Measurements from ENCODE around the gene TRIM9. TPM values are rescaled to one million over a fixed set of nuclear protein-coding genes. Genes with fewer than 3 reads are reported as not detected.

The TRIM9 gene
- 1 to 10 TPM; 1.4 to 2.4 TPM for total RNA-seq

DNA sequence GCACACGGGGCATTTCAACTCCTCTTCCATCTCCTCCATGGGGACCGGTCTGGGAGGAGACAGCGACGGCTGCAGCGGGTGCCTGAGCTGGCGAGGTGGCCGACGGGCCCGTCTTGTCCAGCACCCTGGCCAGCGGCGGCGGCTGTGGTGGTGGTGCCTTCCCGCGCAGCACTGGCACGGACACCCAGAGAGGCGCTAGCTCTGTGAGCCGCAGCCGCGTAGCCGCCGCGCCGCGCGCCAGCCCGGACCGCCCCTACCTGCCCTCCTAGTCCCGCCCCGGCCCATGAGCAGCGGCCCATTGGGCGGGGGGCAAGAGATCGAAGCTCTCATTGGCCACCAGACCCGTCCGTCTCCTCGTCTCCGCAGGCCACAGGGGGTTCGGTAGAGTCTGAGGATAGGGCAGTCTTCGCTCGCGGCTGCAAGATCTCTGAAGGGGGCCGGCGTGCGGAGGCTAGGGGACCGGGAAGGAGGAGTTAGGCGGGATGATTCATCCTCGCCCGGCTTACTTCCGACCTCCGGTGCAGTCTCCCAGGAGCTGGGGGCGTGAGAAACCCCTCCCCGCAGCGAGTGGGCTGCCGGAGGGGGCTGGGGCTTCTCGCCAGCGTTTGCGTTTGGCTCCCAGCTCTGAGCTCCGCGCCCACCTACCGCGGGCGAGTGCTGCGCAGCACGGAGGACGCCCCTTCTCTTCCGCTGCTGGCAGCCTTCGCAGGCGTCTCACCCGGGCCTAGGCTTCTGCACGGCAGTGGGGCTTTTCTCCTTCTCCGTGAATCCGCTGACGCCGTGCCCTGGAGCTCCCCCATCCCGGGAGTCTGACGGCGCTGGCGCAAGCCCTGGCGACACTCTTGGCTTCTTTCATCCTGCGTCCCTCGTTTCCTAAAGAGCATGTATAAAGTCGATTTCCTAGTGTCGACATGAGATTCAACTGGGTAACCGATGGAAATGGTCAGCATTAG is at the start of gene TRIM9:
TRIM9 (minus strand) TSS at position 205 of the 953 bp plus-strand sequence; CDS start at position 39, 166 bp downstream.
- Mint-ChIP-seq H3K4me3 (peak within 1 kb of the TSS; percentile 88 to 94), H3K4me1 (ENCODE audit: low read depth) (peaks cover 29% of the 10 kb centered on the region), H3K27ac (peak within 1 kb of the TSS; percentile 61), H3K9me3 (no peaks in the 10 kb centered on the region), H3K36me3 (ENCODE audit: insufficient read depth in 2 of 2) (no peaks in the 10 kb centered on the region), H3K27me3 (ENCODE audit: low read depth) (peaks cover 10% of the 10 kb centered on the region)
- ATAC-seq (replicated peaks in 1 of 2) (peak; percentile 92 to 93), DNase-seq (peak; percentile 92 to 95)

- H3K4me3 Mint-ChIP-seq, result no peak overlapping the region
- no peak for ATAC-seq (replicated peaks in 1 of 2)
- no peak for DNase-seq
- no peak overlapping the region for H3K27ac Mint-ChIP-seq
- H3K36me3 Mint-ChIP-seq (ENCODE audit: insufficient read depth in 2 of 2), result no peaks in the 10 kb centered on the region
- H3K27me3 Mint-ChIP-seq (ENCODE audit: low read depth), result no peaks in the 10 kb centered on the region
- H3K9me3 Mint-ChIP-seq, result no peaks in the 10 kb centered on the region
- H3K4me1 Mint-ChIP-seq (ENCODE audit: low read depth), result peaks cover 6% of the 10 kb centered on the region
These were observed 46.0 kb upstream of the TRIM9 start for GRCh38 chr14:51140856-51141255.

DNA sequence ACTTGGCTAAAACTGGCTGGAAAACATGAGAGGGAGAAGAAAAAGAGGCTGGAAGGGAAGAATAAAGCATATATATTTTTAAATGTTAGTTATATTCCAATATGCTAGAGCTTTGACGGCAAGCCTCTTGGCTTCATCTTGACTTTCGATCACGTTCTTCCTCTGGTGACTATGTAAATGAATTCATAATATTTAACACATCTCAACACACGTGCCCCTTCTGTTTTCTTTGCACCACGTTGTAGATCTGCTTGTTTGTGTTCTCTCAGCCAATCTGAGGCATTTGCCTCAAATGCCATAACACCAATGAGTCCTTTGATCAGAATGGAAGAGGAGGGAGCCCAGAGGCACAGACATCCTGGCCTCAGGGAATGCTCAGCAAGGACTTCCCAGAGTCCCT is 45.4 kb upstream of the TRIM9 start:
- no peaks in the 10 kb centered on the region for H3K36me3 Mint-ChIP-seq (ENCODE audit: insufficient read depth in 2 of 2)
- DNase-seq, result no peak
- H3K4me1 Mint-ChIP-seq (ENCODE audit: low read depth), result peaks cover 6% of the 10 kb centered on the region
- H3K27me3 Mint-ChIP-seq (ENCODE audit: low read depth), result no peaks in the 10 kb centered on the region
- H3K27ac Mint-ChIP-seq, result no peak overlapping the region
- no peak for ATAC-seq (replicated peaks in 1 of 2)
- H3K4me3 Mint-ChIP-seq, result no peak overlapping the region
- no peaks in the 10 kb centered on the region for H3K9me3 Mint-ChIP-seq

- Mint-ChIP-seq H3K27me3 (ENCODE audit: low read depth) (peaks cover 2% of the 10 kb centered on the region), H3K4me1 (ENCODE audit: low read depth) (peaks cover 6% of the 10 kb centered on the region), H3K4me3 (no peak overlapping the region), H3K36me3 (ENCODE audit: insufficient read depth in 2 of 2) (peaks cover 2 to 3% of the 10 kb centered on the region in 2 donors), H3K9me3 (peaks cover 2% of the 10 kb centered on the region in 2 donors), H3K27ac (no peak overlapping the region)
- ATAC-seq (replicated peaks in 1 of 2) (no peak), DNase-seq (no peak)
These were observed 44.3 kb upstream of the TRIM9 start for GRCh38 chr14:51139121-51139681.

- ATAC-seq (replicated peaks in 1 of 2) (no peak), DNase-seq (no peak)
- peaks cover 3 to 5% of the 10 kb centered on the region in 2 donors for H3K9me3 Mint-ChIP-seq
- H3K4me1 Mint-ChIP-seq (ENCODE audit: low read depth), result peaks cover 2% of the 10 kb centered on the region
- no peak overlapping the region for H3K4me3 Mint-ChIP-seq
- H3K27me3 Mint-ChIP-seq (ENCODE audit: low read depth), result peaks cover 7% of the 10 kb centered on the region
- H3K27ac Mint-ChIP-seq, result no peak overlapping the region
- peaks cover 2 to 3% of the 10 kb centered on the region in 2 donors for H3K36me3 Mint-ChIP-seq (ENCODE audit: insufficient read depth in 2 of 2)
These were observed 43.6 kb upstream of the TRIM9 start for GRCh38 chr14:51138404-51139103.

- Mint-ChIP-seq H3K36me3 (ENCODE audit: insufficient read depth in 2 of 2) (peaks cover 3 to 5% of the 10 kb centered on the region in 2 donors), H3K4me1 (ENCODE audit: low read depth) (no peaks in the 10 kb centered on the region), H3K27me3 (ENCODE audit: low read depth) (peaks cover 31% of the 10 kb centered on the region), H3K9me3 (peaks cover 8 to 9% of the 10 kb centered on the region in 2 donors), H3K4me3 (no peak overlapping the region), H3K27ac (no peak overlapping the region)
- no peak for DNase-seq
- ATAC-seq (replicated peaks in 1 of 2), result no peak
These were observed 36.6 kb upstream of the TRIM9 start for GRCh38 chr14:51131516-51131915.

GRCh38 chr14:51129130-51129529 is 34.2 kb upstream of the TRIM9 start:
- Mint-ChIP-seq H3K27me3 (ENCODE audit: low read depth) (peaks cover 28% of the 10 kb centered on the region), H3K27ac (no peak overlapping the region), H3K4me3 (no peak overlapping the region), H3K4me1 (ENCODE audit: low read depth) (no peaks in the 10 kb centered on the region), H3K9me3 (peaks cover 5 to 6% of the 10 kb centered on the region in 2 donors), H3K36me3 (ENCODE audit: insufficient read depth in 2 of 2) (peaks cover 1 to 2% of the 10 kb centered on the region in 2 donors)
- ATAC-seq (replicated peaks in 1 of 2), result no peak
- DNase-seq, result no peak

DNA sequence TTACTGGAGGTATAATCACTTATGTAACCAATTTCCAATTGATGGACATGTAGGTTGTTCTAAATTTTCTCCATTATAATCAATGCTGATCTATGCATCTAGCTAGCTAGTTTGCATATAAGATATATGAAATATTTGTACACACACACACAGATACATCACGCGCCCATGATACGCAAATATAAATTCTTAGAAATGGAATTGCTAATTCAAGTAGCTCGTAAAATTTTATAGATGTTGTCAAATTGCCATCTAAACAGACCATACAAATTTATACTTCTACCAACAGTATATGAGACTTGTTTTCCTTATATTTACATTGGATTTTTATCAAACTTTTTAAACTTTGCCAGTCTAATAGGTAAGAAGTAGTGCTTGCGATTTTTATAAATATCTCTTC is 29.1 kb upstream of the TRIM9 start:
- Mint-ChIP-seq H3K9me3 (no peaks in the 10 kb centered on the region), H3K4me3 (no peak overlapping the region), H3K27ac (no peak overlapping the region), H3K36me3 (ENCODE audit: insufficient read depth in 2 of 2) (no peaks in the 10 kb centered on the region), H3K27me3 (ENCODE audit: low read depth) (peaks cover 6% of the 10 kb centered on the region), H3K4me1 (ENCODE audit: low read depth) (no peaks in the 10 kb centered on the region)
- DNase-seq (no peak), ATAC-seq (replicated peaks in 1 of 2) (no peak)

DNA sequence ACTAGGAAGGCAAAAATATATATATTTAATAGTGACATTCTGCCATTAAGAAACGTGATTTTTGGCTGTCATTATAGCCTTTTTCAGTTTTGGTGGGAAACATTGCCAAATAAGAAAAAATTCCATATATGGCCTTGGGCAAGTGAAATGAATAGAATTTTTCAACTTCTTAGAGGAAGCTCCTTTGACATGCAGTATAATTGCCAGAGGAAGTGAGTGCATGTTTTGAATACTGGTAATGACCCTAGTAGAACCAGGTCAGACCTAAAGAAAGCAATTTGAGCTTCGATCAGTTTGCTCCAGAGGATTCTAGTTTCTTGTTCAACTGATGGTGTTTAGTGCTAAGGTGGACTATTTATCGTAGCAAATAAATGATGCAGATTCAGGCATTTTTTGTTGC is 26.2 kb upstream of the TRIM9 start:
- no peaks in the 10 kb centered on the region for H3K4me1 Mint-ChIP-seq (ENCODE audit: low read depth)
- H3K27ac Mint-ChIP-seq, result no peak overlapping the region
- DNase-seq (no peak), ATAC-seq (replicated peaks in 1 of 2) (no peak)
- H3K27me3 Mint-ChIP-seq (ENCODE audit: low read depth), result no peaks in the 10 kb centered on the region
- H3K4me3 Mint-ChIP-seq, result no peak overlapping the region
- H3K9me3 Mint-ChIP-seq, result no peaks in the 10 kb centered on the region
- H3K36me3 Mint-ChIP-seq (ENCODE audit: insufficient read depth in 2 of 2), result no peaks in the 10 kb centered on the region

DNA sequence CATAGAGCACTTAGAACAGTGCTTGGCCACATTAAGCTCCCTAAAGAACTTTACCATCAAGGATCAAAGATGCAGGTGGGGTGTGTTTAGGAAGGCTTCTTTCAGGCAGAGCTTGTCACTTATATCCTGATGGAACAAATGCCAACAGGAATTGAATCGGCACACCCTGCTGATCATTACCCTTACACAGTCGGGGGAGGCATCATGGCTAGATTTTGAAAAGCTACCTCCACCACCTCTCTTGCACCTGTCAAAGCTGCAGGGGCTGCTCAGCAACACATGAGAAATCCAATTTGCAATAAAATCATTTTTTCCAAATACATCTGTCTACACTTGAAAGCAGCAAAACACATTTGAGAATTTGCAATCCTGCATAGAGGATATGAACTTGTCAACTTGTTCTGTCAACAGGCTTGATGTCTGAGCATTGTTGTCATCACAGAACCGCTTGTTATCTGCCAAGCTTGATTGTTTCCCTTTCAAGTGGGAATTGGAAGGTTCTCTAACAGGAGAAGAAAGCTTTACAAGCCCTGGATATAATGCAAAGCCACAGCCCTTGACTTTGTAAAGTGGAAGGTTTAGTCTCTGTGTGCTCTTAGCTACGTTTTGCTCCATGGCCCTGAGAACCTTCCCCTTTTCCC is 24.6 kb upstream of the TRIM9 start:
- H3K4me1 Mint-ChIP-seq (ENCODE audit: low read depth), result no peaks in the 10 kb centered on the region
- no peak for DNase-seq
- no peak for ATAC-seq (replicated peaks in 1 of 2)
- no peaks in the 10 kb centered on the region for H3K9me3 Mint-ChIP-seq
- H3K4me3 Mint-ChIP-seq, result no peak overlapping the region
- H3K36me3 Mint-ChIP-seq (ENCODE audit: insufficient read depth in 2 of 2), result no peaks in the 10 kb centered on the region
- H3K27me3 Mint-ChIP-seq (ENCODE audit: low read depth), result no peaks in the 10 kb centered on the region
- no peak overlapping the region for H3K27ac Mint-ChIP-seq

GRCh38 chr14:51118993-51119392 is 24.1 kb upstream of the TRIM9 start:
- Mint-ChIP-seq H3K4me3 (no peak overlapping the region), H3K27ac (no peak overlapping the region), H3K27me3 (ENCODE audit: low read depth) (no peaks in the 10 kb centered on the region), H3K4me1 (ENCODE audit: low read depth) (no peaks in the 10 kb centered on the region), H3K9me3 (no peaks in the 10 kb centered on the region), H3K36me3 (ENCODE audit: insufficient read depth in 2 of 2) (no peaks in the 10 kb centered on the region)
- no peak for DNase-seq
- ATAC-seq (replicated peaks in 1 of 2), result no peak

DNA sequence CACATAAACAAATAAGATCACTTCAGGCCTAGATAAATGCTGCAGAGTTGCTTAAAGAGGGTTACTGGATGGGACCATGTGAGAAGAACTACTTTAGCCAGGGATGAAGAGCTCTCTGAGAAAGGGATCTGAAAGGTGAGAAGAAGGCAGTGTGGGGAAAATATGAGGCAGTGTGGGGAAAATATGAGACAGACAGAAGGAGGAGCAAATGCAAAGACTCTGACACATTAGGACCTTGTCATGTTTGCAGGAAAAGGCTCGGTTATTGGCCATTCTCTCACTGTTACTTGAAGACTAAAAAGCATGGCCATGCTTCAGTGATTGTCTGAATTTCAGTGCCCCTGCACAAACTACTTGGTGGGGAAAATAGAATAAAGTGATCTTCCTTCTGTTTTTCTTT is 22.7 kb upstream of the TRIM9 start:
- Mint-ChIP-seq H3K4me1 (ENCODE audit: low read depth) (no peaks in the 10 kb centered on the region), H3K36me3 (ENCODE audit: insufficient read depth in 2 of 2) (no peaks in the 10 kb centered on the region), H3K4me3 (no peak overlapping the region), H3K27me3 (ENCODE audit: low read depth) (no peaks in the 10 kb centered on the region), H3K27ac (no peak overlapping the region), H3K9me3 (no peaks in the 10 kb centered on the region)
- no peak for DNase-seq
- ATAC-seq (replicated peaks in 1 of 2), result no peak

DNA sequence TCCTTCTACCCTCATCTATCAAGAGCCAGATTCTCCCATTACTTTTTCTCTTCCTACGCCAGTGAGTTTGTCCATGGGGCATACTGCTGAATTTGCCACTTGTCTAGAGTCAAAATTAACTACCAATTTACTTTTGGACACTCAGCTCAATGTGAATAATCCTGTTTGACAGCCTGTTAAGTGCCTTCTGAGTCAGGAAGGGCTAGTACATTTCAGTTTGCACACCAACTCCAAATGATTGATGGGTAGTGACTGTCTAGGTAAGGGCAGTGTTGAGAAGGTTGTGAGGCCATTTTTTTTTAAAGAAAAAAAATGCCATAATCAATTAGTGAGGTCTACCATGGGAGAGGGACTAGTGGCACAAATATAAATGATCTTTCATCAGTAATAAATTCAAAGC is 21.8 kb upstream of the TRIM9 start:
- H3K4me3 Mint-ChIP-seq, result no peak overlapping the region
- no peaks in the 10 kb centered on the region for H3K27me3 Mint-ChIP-seq (ENCODE audit: low read depth)
- ATAC-seq (replicated peaks in 1 of 2), result no peak
- DNase-seq, result no peak
- no peaks in the 10 kb centered on the region for H3K4me1 Mint-ChIP-seq (ENCODE audit: low read depth)
- no peaks in the 10 kb centered on the region for H3K36me3 Mint-ChIP-seq (ENCODE audit: insufficient read depth in 2 of 2)
- H3K27ac Mint-ChIP-seq, result no peak overlapping the region
- H3K9me3 Mint-ChIP-seq, result no peaks in the 10 kb centered on the region

Data from activated T-cell treated with anti-CD3 and anti-CD28 coated beads, Interleukin-2, amount 50 U/mL, for 72 hours (primary cell).